Common myeloid progenitor, CD34-positive (primary cell): ENCODE results near the gene GRID2.

Source experiments
- CTCF ChIA-PET: fragments of 350-600 bp; sonication (Branson Sonifier 250); formaldehyde crosslinking; loops from one replicate; lab custom pipeline; 2021; ENCODE audit warnings: antibody characterized with exemption; lab: Charles Lee
- POLR2A ChIA-PET: fragments of 350-600 bp; sonication (Branson Sonifier 250); formaldehyde crosslinking; loops from one replicate; lab custom pipeline; 2021; ENCODE audit warnings: antibody characterized with exemption; lab: Charles Lee
- DNase-seq, 3 donors: peaks; one replicate each; pipeline versions ENCODE4 v3.0.0 to v3.0.0-alpha.2; 2013
- H3K27ac ChIP-seq, 2 experiments: 1 replicate in 1 of 2; 2 replicates in 1 of 2; pipeline ENCODE4 v1.7.0; 2013; ENCODE audit warnings: inconsistent platforms in 2 of 2, low read length in 2 of 2, mild to moderate bottlenecking in 2 of 2, low read depth in 1 of 2, moderate library complexity in 1 of 2; ENCODE audit not compliant: severe bottlenecking in 2 of 2, insufficient read depth in 1 of 2, poor library complexity in 1 of 2
- H3K27me3 ChIP-seq, 5 experiments: replicated peaks in 2 of 5; 1 replicate in 3 of 5; 2 replicates in 2 of 5; pipeline versions ENCODE4 v1.6.1 to v1.7.0; 2013; ENCODE audit warnings: low read length in 4 of 5, mild to moderate bottlenecking in 2 of 5, moderate library complexity in 2 of 5, inconsistent platforms in 1 of 5; ENCODE audit not compliant: insufficient read depth in 5 of 5, control insufficient read depth in 4 of 5
- H3K36me3 ChIP-seq, 4 experiments: 1 replicate in 2 of 4; 2 replicates in 2 of 4; pipeline versions ENCODE4 v1.6.1 to v1.7.0; 2013; ENCODE audit warnings: low read length in 3 of 4, control low read depth in 1 of 4, mild to moderate bottlenecking in 1 of 4; ENCODE audit not compliant: control insufficient read depth in 4 of 4, insufficient read depth in 4 of 4
- H3K4me1 ChIP-seq, 4 experiments: 1 replicate in 3 of 4; 2 replicates in 1 of 4; pipeline versions ENCODE4 v1.6.1 to v1.7.1; 2013; ENCODE audit warnings: low read length in 3 of 4, mild to moderate bottlenecking in 3 of 4, control low read depth in 1 of 4, inconsistent platforms in 1 of 4, moderate library complexity in 1 of 4; ENCODE audit not compliant: control insufficient read depth in 4 of 4, insufficient read depth in 4 of 4; ENCODE audit errors: control extremely low read depth in 1 of 4
- H3K4me3 ChIP-seq, 7 experiments: 1 replicate in 4 of 7; 2 replicates in 3 of 7; pipeline versions ENCODE4 v1.5.1 to v1.7.0; 2013; ENCODE audit warnings: mild to moderate bottlenecking in 7 of 7, low read length in 6 of 7, moderate library complexity in 6 of 7, inconsistent platforms in 2 of 7, low read depth in 2 of 7, control low read depth in 1 of 7; ENCODE audit not compliant: insufficient read depth in 4 of 7, control insufficient read depth in 1 of 7; ENCODE audit errors: extremely low read depth in 1 of 7
- H3K9me3 ChIP-seq, 5 experiments: 1 replicate in 4 of 5; 2 replicates in 1 of 5; pipeline versions ENCODE4 v1.6.1 to v1.7.1; 2013; ENCODE audit warnings: low read length in 4 of 5, mild to moderate bottlenecking in 2 of 5, inconsistent platforms in 1 of 5, low read depth in 1 of 5, moderate library complexity in 1 of 5; ENCODE audit not compliant: control insufficient read depth in 4 of 5, insufficient read depth in 2 of 5; ENCODE audit errors: control extremely low read depth in 1 of 5
- WGBS: methylation state at CpG from one replicate; pipeline ENCODE4 v1.1.5; 2013; ENCODE audit not compliant: insufficient coverage; 5-methylcytosine and 5-hydroxymethylcytosine counted together

GRID2 gene

GRCh38 chr4:92600638-92601037 is 296.9 kb downstream of the GRID2 start:
- POLR2A ChIA-PET: no interaction called here

GRCh38 chr4:92606227-92606626 is 302.5 kb downstream of the GRID2 start:
- WGBS: 89% methylated on average over 2 of the region's 2 CpGs
- H3K27me3 ChIP-seq: no peaks in the 10 kb centered on the region
- no peaks in the 10 kb centered on the region for H3K36me3 ChIP-seq
- CTCF ChIA-PET: interaction anchor here (1.0 kb wide), 1 partner anchor 13 kb away, joined by 3 read pairs; no protein-coding TSS in a partner anchor
- no peaks in the 10 kb centered on the region for H3K9me3 ChIP-seq
- no peak for DNase-seq
- H3K4me1 ChIP-seq: no peaks in the 10 kb centered on the region
- no peak overlapping the region for H3K4me3 ChIP-seq
- POLR2A ChIA-PET: no interaction called here
- H3K27ac ChIP-seq: no peak overlapping the region

More at GRCh38 chr4:92600638-92601037, 296.9 kb downstream of the GRID2 start:
- Histone ChIP-seq H3K27me3 (no peaks in the 10 kb centered on the region), H3K36me3 (no peaks in the 10 kb centered on the region), H3K9me3 (no peaks in the 10 kb centered on the region), H3K4me3 (no peak overlapping the region), H3K27ac (no peak overlapping the region), H3K4me1 (no peaks in the 10 kb centered on the region)
- no peak for DNase-seq
- 90% methylated on average over 6 of the region's 6 CpGs for WGBS
- CTCF ChIA-PET: no interaction called here

- Histone ChIP-seq H3K4me1 (no peaks in the 10 kb centered on the region), H3K4me3 (no peak overlapping the region), H3K27me3 (no peaks in the 10 kb centered on the region), H3K27ac (no peak overlapping the region), H3K36me3 (no peaks in the 10 kb centered on the region), H3K9me3 (peaks cover 0 to 1% (median 0%) of the 10 kb centered on the region in 5 experiments)
- WGBS: 83% methylated on average over 1 of the region's 1 CpG
- ChIA-PET POLR2A (no interaction called here), CTCF (no interaction called here)
- no peak for DNase-seq
Measured at GRCh38 chr4:92615049-92615448, 311.3 kb downstream of the GRID2 start.

GRCh38 chr4:92618968-92619367 is 315.2 kb downstream of the GRID2 start:
- H3K9me3 ChIP-seq: no peaks in the 10 kb centered on the region
- no peak overlapping the region for H3K4me3 ChIP-seq
- H3K27ac ChIP-seq: no peak overlapping the region
- no peak for DNase-seq
- H3K36me3 ChIP-seq: no peaks in the 10 kb centered on the region
- CTCF ChIA-PET: interaction anchor here (0.8 to 1.4 kb wide), 2 partner anchors 12 to 15 kb away, joined by 3 read pairs; no protein-coding TSS in a partner anchor
- WGBS: 100% methylated on average over 1 of the region's 2 CpGs
- POLR2A ChIA-PET: no interaction called here
- H3K27me3 ChIP-seq: no peaks in the 10 kb centered on the region
- H3K4me1 ChIP-seq: no peaks in the 10 kb centered on the region

- ChIA-PET POLR2A (no interaction called here), CTCF (no interaction called here)
- no peaks in the 10 kb centered on the region for H3K9me3 ChIP-seq
- no peak for DNase-seq
- WGBS: no CpG with 5 or more reads among the region's 2 CpGs
- H3K27ac ChIP-seq: no peak overlapping the region
- H3K4me3 ChIP-seq: no peak overlapping the region
- no peaks in the 10 kb centered on the region for H3K27me3 ChIP-seq
- H3K36me3 ChIP-seq: no peaks in the 10 kb centered on the region
- H3K4me1 ChIP-seq: no peaks in the 10 kb centered on the region
Measured at GRCh38 chr4:92629302-92629701, 325.5 kb downstream of the GRID2 start.

- no peaks in the 10 kb centered on the region for H3K36me3 ChIP-seq
- no CpG with 5 or more reads among the region's 3 CpGs for WGBS
- no peaks in the 10 kb centered on the region for H3K4me1 ChIP-seq
- ChIA-PET POLR2A (no interaction called here), CTCF (interaction anchor here (1.1 kb wide), 1 partner anchor 16 kb away, joined by 3 read pairs; no protein-coding TSS in a partner anchor)
- H3K27me3 ChIP-seq: no peaks in the 10 kb centered on the region
- H3K4me3 ChIP-seq: no peak overlapping the region
- no peak overlapping the region for H3K27ac ChIP-seq
- no peaks in the 10 kb centered on the region for H3K9me3 ChIP-seq
- no peak for DNase-seq
Measured at GRCh38 chr4:92634882-92635281, 331.1 kb downstream of the GRID2 start.

- CTCF ChIA-PET: no interaction called here
Measured at GRCh38 chr4:92636038-92636806, 332.5 kb downstream of the GRID2 start.

More at GRCh38 chr4:92636038-92636806, 332.5 kb downstream of the GRID2 start:
- Histone ChIP-seq H3K4me1 (no peaks in the 10 kb centered on the region), H3K27me3 (no peaks in the 10 kb centered on the region), H3K36me3 (no peaks in the 10 kb centered on the region), H3K9me3 (no peaks in the 10 kb centered on the region), H3K27ac (no peak overlapping the region), H3K4me3 (no peak overlapping the region)
- 93% methylated on average over 2 of the region's 6 CpGs for WGBS
- no peak for DNase-seq
- POLR2A ChIA-PET: no interaction called here
